Esophagus muscularis mucosa (tissue), 4 donors: ENCODE data around the gene VTI1A. TPM values are rescaled to one million over a fixed set of nuclear protein-coding genes. Genes with fewer than 3 reads are reported as not detected.

Experiments
- DNase-seq: peaks from one replicate; pipeline ENCODE4 v3.0.0-alpha.2; 2017; ENCODE audit errors: extremely low spot score
- H3K27ac ChIP-seq, 4 donors: fragments of 200-600 bp; sonication (generic); replicated peaks in 1 of 4; 1 replicate in 3 of 4; 2 replicates in 1 of 4; pipeline ENCODE4 v1.5.1; 2016 to 2019; ENCODE audit warnings: mild to moderate bottlenecking in 1 of 4
- H3K27me3 ChIP-seq, 4 donors: fragments of 200-600 bp; sonication (generic); one replicate each; pipeline versions ENCODE4 v1.5.1 to v1.6.0; 2016 to 2019
- H3K36me3 ChIP-seq, 4 donors: fragments of 200-600 bp; sonication (generic); one replicate each; pipeline ENCODE4 v1.5.1; 2016 to 2019
- H3K4me1 ChIP-seq, 4 donors: fragments of 200-600 bp; sonication (generic); one replicate each; pipeline ENCODE4 v1.5.1; 2016 to 2019
- H3K4me3 ChIP-seq, 4 donors: fragments of 200-600 bp; sonication (generic); 1 replicate in 2 of 4; 2 replicates in 2 of 4; pipeline ENCODE4 v1.5.1; 2016 to 2019; ENCODE audit warnings: mild to moderate bottlenecking in 4 of 4, moderate library complexity in 1 of 4
- H3K9me3 ChIP-seq, 4 donors: fragments of 200-600 bp; sonication (generic); 1 replicate in 3 of 4; 2 replicates in 1 of 4; pipeline ENCODE4 v1.5.1; 2016 to 2019
- EP300 ChIP-seq: sonication (generic); formaldehyde crosslinking; IDR thresholded peaks from one replicate; pipeline ENCODE4 v1.6.1; 2017; ENCODE audit warnings: antibody characterized with exemption
- POLR2A ChIP-seq: fragments of 450-650 bp; IDR thresholded peaks from one replicate; pipeline ENCODE4 v1.6.1; 2017; ENCODE audit warnings: antibody characterized with exemption, moderate library complexity, mild to moderate bottlenecking, low read depth
- POLR2AphosphoS5 ChIP-seq, 2 donors: sonication (generic); formaldehyde crosslinking; IDR thresholded peaks; one replicate each; pipeline ENCODE4 v1.6.1; 2017; ENCODE audit warnings: antibody characterized with exemption in 2 of 2
- WGBS: methylation state at CpG from one replicate; pipeline ENCODE4 v1.1.5; 2018; 5-methylcytosine and 5-hydroxymethylcytosine counted together
- intact Hi-C: fragments of 100-400 bp; cut with DNase I; formaldehyde crosslinking; loops from one replicate; pipeline ENCODE4 v1.15.1; 2023
- total RNA-seq, 4 donors: library from RNA; depleted of rRNA; stranded (reverse); fragments of >200 nt; gene quantifications; one replicate each; pipeline versions ENCODE4 v1.1.0 to v1.2.1, GENCODE V29; 2016
- TF ChIP-seq, protein P1 (sequence below), 3 experiments: fragments of 200-600 bp in 2 of 3; fragments of 450-650 bp in 1 of 3; sonication (generic) in 2 of 3; IDR thresholded peaks; one replicate each; pipeline ENCODE4 v1.5.1; 2017 to 2019; ENCODE audit warnings: antibody characterized with exemption in 3 of 3, mild to moderate bottlenecking in 2 of 3, moderate library complexity in 1 of 3

VTI1A gene
- total RNA-seq, 4 donors from 2014 or later, result 27.6 to 42.7 (median 33.8) TPM

DNA sequence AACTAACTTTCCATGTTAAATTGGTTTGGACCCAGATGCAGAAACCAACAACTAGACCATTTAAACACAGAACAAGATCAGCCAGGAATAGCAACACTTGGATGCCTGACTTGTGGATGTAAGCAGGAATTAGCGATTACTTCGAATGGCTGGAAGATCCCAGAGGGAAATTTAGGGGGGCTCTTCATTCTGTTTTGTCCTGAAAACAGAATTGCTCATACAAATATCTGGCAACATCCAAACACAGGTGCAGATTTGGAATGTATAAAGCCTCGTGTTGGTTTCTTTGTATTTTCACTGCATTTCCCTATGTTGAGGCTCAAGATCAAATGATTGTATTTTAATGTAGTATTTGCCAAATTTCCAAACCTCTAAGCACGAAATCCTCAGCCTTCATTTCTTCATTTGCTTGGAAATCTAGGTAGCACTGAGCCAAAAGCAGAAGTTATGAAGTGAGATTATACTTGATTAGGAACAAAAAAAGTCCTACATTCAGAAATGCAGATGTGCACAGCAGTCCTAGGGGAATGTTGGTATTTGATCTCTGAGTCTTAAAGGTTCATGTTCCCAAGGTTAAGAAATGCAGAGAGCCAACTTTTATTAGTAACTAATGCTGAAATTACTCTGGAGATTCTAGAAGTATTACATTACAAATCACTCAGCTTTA lies 254.3 kb downstream of the VTI1A start:
- WGBS, result 78% methylated on average over 4 of the region's 4 CpGs
- H3K36me3 ChIP-seq, result no peaks in the 10 kb centered on the region
- H3K27ac ChIP-seq, result no peak overlapping the region
- peaks cover 0 to 2% (median 0%) of the 10 kb centered on the region in 4 donors for H3K4me1 ChIP-seq
- no peaks in the 10 kb centered on the region for H3K9me3 ChIP-seq
- H3K4me3 ChIP-seq, result no peak overlapping the region
- no peaks in the 10 kb centered on the region for H3K27me3 ChIP-seq
- intact Hi-C loops, result no loop called here
- no peak for DNase-seq
- no peak for TF ChIP-seq POLR2A
- no peak for TF ChIP-seq EP300
- TF ChIP-seq, protein P1, sequence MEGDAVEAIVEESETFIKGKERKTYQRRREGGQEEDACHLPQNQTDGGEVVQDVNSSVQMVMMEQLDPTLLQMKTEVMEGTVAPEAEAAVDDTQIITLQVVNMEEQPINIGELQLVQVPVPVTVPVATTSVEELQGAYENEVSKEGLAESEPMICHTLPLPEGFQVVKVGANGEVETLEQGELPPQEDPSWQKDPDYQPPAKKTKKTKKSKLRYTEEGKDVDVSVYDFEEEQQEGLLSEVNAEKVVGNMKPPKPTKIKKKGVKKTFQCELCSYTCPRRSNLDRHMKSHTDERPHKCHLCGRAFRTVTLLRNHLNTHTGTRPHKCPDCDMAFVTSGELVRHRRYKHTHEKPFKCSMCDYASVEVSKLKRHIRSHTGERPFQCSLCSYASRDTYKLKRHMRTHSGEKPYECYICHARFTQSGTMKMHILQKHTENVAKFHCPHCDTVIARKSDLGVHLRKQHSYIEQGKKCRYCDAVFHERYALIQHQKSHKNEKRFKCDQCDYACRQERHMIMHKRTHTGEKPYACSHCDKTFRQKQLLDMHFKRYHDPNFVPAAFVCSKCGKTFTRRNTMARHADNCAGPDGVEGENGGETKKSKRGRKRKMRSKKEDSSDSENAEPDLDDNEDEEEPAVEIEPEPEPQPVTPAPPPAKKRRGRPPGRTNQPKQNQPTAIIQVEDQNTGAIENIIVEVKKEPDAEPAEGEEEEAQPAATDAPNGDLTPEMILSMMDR (IDR thresholded peaks at IDR 0.05), result no peak
- TF ChIP-seq POLR2AphosphoS5 (IDR thresholded peaks at IDR 0.05), result no peak

DNA sequence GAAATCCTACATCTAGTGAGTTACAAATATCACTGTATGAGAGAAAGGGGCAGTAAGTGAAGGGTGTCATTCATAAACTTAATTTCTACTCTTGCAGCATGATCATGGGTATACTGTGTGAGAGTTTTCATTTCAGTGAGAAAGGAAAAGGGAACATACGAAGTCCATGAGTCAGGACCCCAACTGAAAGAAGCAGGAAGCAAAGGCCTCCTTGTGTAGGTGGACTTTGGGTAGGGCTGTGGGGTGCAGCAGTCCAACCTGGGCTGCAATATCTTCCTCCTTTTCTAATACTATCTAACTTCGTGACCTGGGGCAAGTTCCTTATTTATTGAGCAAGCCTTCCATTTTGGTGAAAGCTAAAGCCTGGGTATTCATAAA lies 254.9 kb downstream of the VTI1A start:
- Histone ChIP-seq H3K27ac (no peak overlapping the region), H3K27me3 (no peaks in the 10 kb centered on the region), H3K4me3 (no peak overlapping the region), H3K36me3 (no peaks in the 10 kb centered on the region), H3K9me3 (no peaks in the 10 kb centered on the region), H3K4me1 (peaks cover 0 to 2% (median 0%) of the 10 kb centered on the region in 4 donors)
- intact Hi-C loops, result no loop called here
- WGBS, result 87% methylated on average over 2 of the region's 2 CpGs
- no peak for TF ChIP-seq POLR2A
- TF ChIP-seq POLR2AphosphoS5 (IDR thresholded peaks at IDR 0.05), result no peak
- TF ChIP-seq, protein P1 (IDR thresholded peaks at IDR 0.05), result no peak
- TF ChIP-seq EP300, result no peak
- DNase-seq, result no peak

- intact Hi-C loops, result no loop called here
- no peak overlapping the region for H3K27ac ChIP-seq
- WGBS, result 93% methylated on average over 6 of the region's 6 CpGs
- H3K36me3 ChIP-seq, result no peaks in the 10 kb centered on the region
- H3K4me3 ChIP-seq, result no peak overlapping the region
- H3K9me3 ChIP-seq, result no peaks in the 10 kb centered on the region
- no peak for DNase-seq
- H3K4me1 ChIP-seq, result peaks cover 0 to 4% (median 1%) of the 10 kb centered on the region in 4 donors
- no peaks in the 10 kb centered on the region for H3K27me3 ChIP-seq
- TF ChIP-seq POLR2A, result no peak
- no peak for TF ChIP-seq EP300
- no peak for TF ChIP-seq POLR2AphosphoS5 (IDR thresholded peaks at IDR 0.05)
- TF ChIP-seq, protein P1 (IDR thresholded peaks at IDR 0.05), result no peak
Observed at GRCh38 chr10:112706577-112706976, 259.6 kb downstream of the VTI1A start.

DNA sequence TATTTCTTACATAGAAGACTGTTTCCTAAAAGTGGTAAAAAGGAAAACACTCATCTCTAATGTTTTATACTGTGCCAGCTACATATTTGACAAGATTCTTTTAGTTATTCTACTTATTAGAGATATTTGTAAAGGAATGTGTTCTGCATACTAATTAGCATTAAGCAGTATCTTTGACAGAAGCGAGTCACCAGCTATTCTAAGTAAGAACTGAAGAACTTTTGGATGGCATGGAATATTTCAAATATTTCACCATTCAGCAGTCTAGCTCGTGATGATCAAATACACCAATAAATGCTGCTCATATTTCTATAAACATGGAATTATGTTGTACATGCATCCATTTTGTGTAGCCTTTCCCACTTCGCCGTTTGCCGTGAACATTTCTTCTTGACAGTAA lies 261.4 kb downstream of the VTI1A start:
- Histone ChIP-seq H3K27me3 (no peaks in the 10 kb centered on the region), H3K4me3 (no peak overlapping the region)
- WGBS, result 93% methylated on average over 5 of the region's 5 CpGs

GRCh38 chr10:112710528-112710927 lies 263.5 kb downstream of the VTI1A start:
- 43% methylated on average over 2 of the region's 2 CpGs for whole genome bisulfite sequencing
- no peaks in the 10 kb centered on the region for H3K27me3 ChIP-seq
- intact Hi-C loops, result loop anchor here (5.0 kb wide), 1 partner anchor 672 kb away; no protein-coding TSS in a partner anchor

More for the DNA sequence above, 261.4 kb downstream of the VTI1A start:
- TF ChIP-seq POLR2A, result no peak
- H3K4me1 ChIP-seq, result peaks cover 0 to 4% (median 1%) of the 10 kb centered on the region in 4 donors
- intact Hi-C loops, result no loop called here
- no peak for DNase-seq
- no peaks in the 10 kb centered on the region for H3K36me3 ChIP-seq
- no peaks in the 10 kb centered on the region for H3K9me3 ChIP-seq
- no peak overlapping the region for H3K27ac ChIP-seq

More at GRCh38 chr10:112710528-112710927, 263.5 kb downstream of the VTI1A start:
- peak; percentile 37 for DNase-seq
- no peak for TF ChIP-seq EP300
- no peak for TF ChIP-seq POLR2AphosphoS5 (IDR thresholded peaks at IDR 0.05)
- TF ChIP-seq POLR2A, result no peak
- TF ChIP-seq, protein P1 (IDR thresholded peaks at IDR 0.05), result no peak
- H3K4me3 ChIP-seq, result no peak overlapping the region
- no peak overlapping the region for H3K27ac ChIP-seq
- peaks cover 0 to 4% (median 1%) of the 10 kb centered on the region in 4 donors for H3K4me1 ChIP-seq
- H3K9me3 ChIP-seq, result no peaks in the 10 kb centered on the region
- H3K36me3 ChIP-seq, result no peaks in the 10 kb centered on the region
